Measurements from ENCODE around the gene SLC12A2.
A peak's percentile ranks its signal among the peaks of the same experiment; 100 is the strongest.

Gene SLC12A2

GRCh38 chr5:128093368-128093767, 9.8 kb downstream of the SLC12A2 start:
- H3K4me1 ChIP-seq (ENCODE audit: control insufficient read depth in 1 of 2, insufficient read depth in 2 of 2, low read length in 2 of 2): peaks cover 20 to 29% of the 10 kb centered on the region in 2 donors
- H3K9me3 ChIP-seq (ENCODE audit: control insufficient read depth in 1 of 2, low read length in 2 of 2): peaks cover 6 to 16% of the 10 kb centered on the region in 2 donors
- H3K27ac ChIP-seq (ENCODE audit: low read depth, low read length): no peak overlapping the region
- no peaks in the 10 kb centered on the region for H3K27me3 ChIP-seq (ENCODE audit: control insufficient read depth in 1 of 2, insufficient read depth in 2 of 2, low read length in 2 of 2)
- peak overlapping the region in 1 of 2 donors; percentile 32 for H3K9ac ChIP-seq (ENCODE audit: low read depth in 1 of 2, low read length in 2 of 2)
- peak overlapping the region; percentile 29 to 32 for H3K4me3 ChIP-seq (ENCODE audit: low read depth in 1 of 2, low read length in 2 of 2)
- H3K36me3 ChIP-seq (ENCODE audit: control insufficient read depth in 1 of 2, insufficient read depth in 2 of 2, low read length in 2 of 2): peaks cover 0 to 4% of the 10 kb centered on the region in 2 donors

GRCh38 chr5:128097224-128097623, 13.7 kb downstream of the SLC12A2 start:
- Histone ChIP-seq H3K36me3 (ENCODE audit: control insufficient read depth in 1 of 2, insufficient read depth in 2 of 2, low read length in 2 of 2) (peaks cover 0 to 4% of the 10 kb centered on the region in 2 donors), H3K27ac (ENCODE audit: low read depth, low read length) (no peak overlapping the region), H3K4me3 (ENCODE audit: low read depth in 1 of 2, low read length in 2 of 2) (no peak overlapping the region), H3K9me3 (ENCODE audit: control insufficient read depth in 1 of 2, low read length in 2 of 2) (peaks cover 8 to 16% of the 10 kb centered on the region in 2 donors), H3K27me3 (ENCODE audit: control insufficient read depth in 1 of 2, insufficient read depth in 2 of 2, low read length in 2 of 2) (no peaks in the 10 kb centered on the region), H3K9ac (ENCODE audit: low read depth in 1 of 2, low read length in 2 of 2) (no peak overlapping the region), H3K4me1 (ENCODE audit: control insufficient read depth in 1 of 2, insufficient read depth in 2 of 2, low read length in 2 of 2) (peaks cover 11 to 36% of the 10 kb centered on the region in 2 donors)

- Histone ChIP-seq H3K9ac (ENCODE audit: low read depth in 1 of 2, low read length in 2 of 2) (no peak overlapping the region), H3K4me3 (ENCODE audit: low read depth in 1 of 2, low read length in 2 of 2) (no peak overlapping the region), H3K4me1 (ENCODE audit: control insufficient read depth in 1 of 2, insufficient read depth in 2 of 2, low read length in 2 of 2) (peaks cover 9 to 34% of the 10 kb centered on the region in 2 donors), H3K27ac (ENCODE audit: low read depth, low read length) (no peak overlapping the region), H3K27me3 (ENCODE audit: control insufficient read depth in 1 of 2, insufficient read depth in 2 of 2, low read length in 2 of 2) (no peaks in the 10 kb centered on the region), H3K9me3 (ENCODE audit: control insufficient read depth in 1 of 2, low read length in 2 of 2) (peaks cover 8 to 16% of the 10 kb centered on the region in 2 donors), H3K36me3 (ENCODE audit: control insufficient read depth in 1 of 2, insufficient read depth in 2 of 2, low read length in 2 of 2) (peaks cover 0 to 4% of the 10 kb centered on the region in 2 donors)
These were observed 14.2 kb downstream of the SLC12A2 start for GRCh38 chr5:128097781-128098180.

GRCh38 chr5:128099944-128100343, 16.4 kb downstream of the SLC12A2 start:
- no peaks in the 10 kb centered on the region for H3K36me3 ChIP-seq (ENCODE audit: control insufficient read depth in 1 of 2, insufficient read depth in 2 of 2, low read length in 2 of 2)
- H3K4me3 ChIP-seq (ENCODE audit: low read depth in 1 of 2, low read length in 2 of 2): no peak overlapping the region
- no peaks in the 10 kb centered on the region for H3K27me3 ChIP-seq (ENCODE audit: control insufficient read depth in 1 of 2, insufficient read depth in 2 of 2, low read length in 2 of 2)
- no peak overlapping the region for H3K9ac ChIP-seq (ENCODE audit: low read depth in 1 of 2, low read length in 2 of 2)
- peaks cover 0 to 35% of the 10 kb centered on the region in 2 donors for H3K4me1 ChIP-seq (ENCODE audit: control insufficient read depth in 1 of 2, insufficient read depth in 2 of 2, low read length in 2 of 2)
- peaks cover 8 to 16% of the 10 kb centered on the region in 2 donors for H3K9me3 ChIP-seq (ENCODE audit: control insufficient read depth in 1 of 2, low read length in 2 of 2)
- H3K27ac ChIP-seq (ENCODE audit: low read depth, low read length): no peak overlapping the region

- H3K27me3 ChIP-seq (ENCODE audit: control insufficient read depth in 1 of 2, insufficient read depth in 2 of 2, low read length in 2 of 2): no peaks in the 10 kb centered on the region
- H3K9me3 ChIP-seq (ENCODE audit: control insufficient read depth in 1 of 2, low read length in 2 of 2): peaks cover 8 to 16% of the 10 kb centered on the region in 2 donors
- no peak overlapping the region for H3K9ac ChIP-seq (ENCODE audit: low read depth in 1 of 2, low read length in 2 of 2)
- H3K4me3 ChIP-seq (ENCODE audit: low read depth in 1 of 2, low read length in 2 of 2): no peak overlapping the region
- H3K4me1 ChIP-seq (ENCODE audit: control insufficient read depth in 1 of 2, insufficient read depth in 2 of 2, low read length in 2 of 2): peaks cover 0 to 35% of the 10 kb centered on the region in 2 donors
- no peaks in the 10 kb centered on the region for H3K36me3 ChIP-seq (ENCODE audit: control insufficient read depth in 1 of 2, insufficient read depth in 2 of 2, low read length in 2 of 2)
- H3K27ac ChIP-seq (ENCODE audit: low read depth, low read length): no peak overlapping the region
These were observed 17.4 kb downstream of the SLC12A2 start for GRCh38 chr5:128100860-128101557.

GRCh38 chr5:128101676-128102075, 18.1 kb downstream of the SLC12A2 start:
- no peaks in the 10 kb centered on the region for H3K36me3 ChIP-seq (ENCODE audit: control insufficient read depth in 1 of 2, insufficient read depth in 2 of 2, low read length in 2 of 2)
- H3K9me3 ChIP-seq (ENCODE audit: control insufficient read depth in 1 of 2, low read length in 2 of 2): peaks cover 8 to 13% of the 10 kb centered on the region in 2 donors
- peaks cover 0 to 35% of the 10 kb centered on the region in 2 donors for H3K4me1 ChIP-seq (ENCODE audit: control insufficient read depth in 1 of 2, insufficient read depth in 2 of 2, low read length in 2 of 2)
- H3K27ac ChIP-seq (ENCODE audit: low read depth, low read length): no peak overlapping the region
- no peak overlapping the region for H3K4me3 ChIP-seq (ENCODE audit: low read depth in 1 of 2, low read length in 2 of 2)
- H3K9ac ChIP-seq (ENCODE audit: low read depth in 1 of 2, low read length in 2 of 2): no peak overlapping the region
- H3K27me3 ChIP-seq (ENCODE audit: control insufficient read depth in 1 of 2, insufficient read depth in 2 of 2, low read length in 2 of 2): no peaks in the 10 kb centered on the region

- peaks cover 0 to 10% of the 10 kb centered on the region in 2 donors for H3K36me3 ChIP-seq (ENCODE audit: control insufficient read depth in 1 of 2, insufficient read depth in 2 of 2, low read length in 2 of 2)
- no peak overlapping the region for H3K4me3 ChIP-seq (ENCODE audit: low read depth in 1 of 2, low read length in 2 of 2)
- H3K9ac ChIP-seq (ENCODE audit: low read depth in 1 of 2, low read length in 2 of 2): no peak overlapping the region
- no peak overlapping the region for H3K27ac ChIP-seq (ENCODE audit: low read depth, low read length)
- no peaks in the 10 kb centered on the region for H3K9me3 ChIP-seq (ENCODE audit: control insufficient read depth in 1 of 2, low read length in 2 of 2)
- no peaks in the 10 kb centered on the region for H3K27me3 ChIP-seq (ENCODE audit: control insufficient read depth in 1 of 2, insufficient read depth in 2 of 2, low read length in 2 of 2)
- peaks cover 11 to 45% of the 10 kb centered on the region in 2 donors for H3K4me1 ChIP-seq (ENCODE audit: control insufficient read depth in 1 of 2, insufficient read depth in 2 of 2, low read length in 2 of 2)
These were observed 21.6 kb downstream of the SLC12A2 start for GRCh38 chr5:128105203-128105602.

GRCh38 chr5:128109138-128109537, 25.6 kb downstream of the SLC12A2 start:
- Histone ChIP-seq H3K4me3 (ENCODE audit: low read depth in 1 of 2, low read length in 2 of 2) (peak overlapping the region; percentile 17 to 41), H3K27ac (ENCODE audit: low read depth, low read length) (no peak overlapping the region), H3K9ac (ENCODE audit: low read depth in 1 of 2, low read length in 2 of 2) (no peak overlapping the region), H3K9me3 (ENCODE audit: control insufficient read depth in 1 of 2, low read length in 2 of 2) (no peaks in the 10 kb centered on the region), H3K4me1 (ENCODE audit: control insufficient read depth in 1 of 2, insufficient read depth in 2 of 2, low read length in 2 of 2) (peaks cover 11 to 23% of the 10 kb centered on the region in 2 donors), H3K27me3 (ENCODE audit: control insufficient read depth in 1 of 2, insufficient read depth in 2 of 2, low read length in 2 of 2) (no peaks in the 10 kb centered on the region), H3K36me3 (ENCODE audit: control insufficient read depth in 1 of 2, insufficient read depth in 2 of 2, low read length in 2 of 2) (peaks cover 3 to 18% of the 10 kb centered on the region in 2 donors)

GRCh38 chr5:128109766-128110165, 26.2 kb downstream of the SLC12A2 start:
- H3K4me1 ChIP-seq (ENCODE audit: control insufficient read depth in 1 of 2, insufficient read depth in 2 of 2, low read length in 2 of 2): peaks cover 11 to 23% of the 10 kb centered on the region in 2 donors
- H3K27ac ChIP-seq (ENCODE audit: low read depth, low read length): no peak overlapping the region
- H3K9ac ChIP-seq (ENCODE audit: low read depth in 1 of 2, low read length in 2 of 2): no peak overlapping the region
- H3K4me3 ChIP-seq (ENCODE audit: low read depth in 1 of 2, low read length in 2 of 2): no peak overlapping the region
- no peaks in the 10 kb centered on the region for H3K27me3 ChIP-seq (ENCODE audit: control insufficient read depth in 1 of 2, insufficient read depth in 2 of 2, low read length in 2 of 2)
- peaks cover 9 to 24% of the 10 kb centered on the region in 2 donors for H3K36me3 ChIP-seq (ENCODE audit: control insufficient read depth in 1 of 2, insufficient read depth in 2 of 2, low read length in 2 of 2)
- H3K9me3 ChIP-seq (ENCODE audit: control insufficient read depth in 1 of 2, low read length in 2 of 2): no peaks in the 10 kb centered on the region

GRCh38 chr5:128111818-128112448, 28.4 kb downstream of the SLC12A2 start:
- Histone ChIP-seq H3K4me1 (ENCODE audit: control insufficient read depth in 1 of 2, insufficient read depth in 2 of 2, low read length in 2 of 2) (peaks cover 11 to 23% of the 10 kb centered on the region in 2 donors), H3K4me3 (ENCODE audit: low read depth in 1 of 2, low read length in 2 of 2) (no peak overlapping the region), H3K27me3 (ENCODE audit: control insufficient read depth in 1 of 2, insufficient read depth in 2 of 2, low read length in 2 of 2) (no peaks in the 10 kb centered on the region), H3K9ac (ENCODE audit: low read depth in 1 of 2, low read length in 2 of 2) (no peak overlapping the region), H3K36me3 (ENCODE audit: control insufficient read depth in 1 of 2, insufficient read depth in 2 of 2, low read length in 2 of 2) (peaks cover 24 to 43% of the 10 kb centered on the region in 2 donors), H3K27ac (ENCODE audit: low read depth, low read length) (no peak overlapping the region), H3K9me3 (ENCODE audit: control insufficient read depth in 1 of 2, low read length in 2 of 2) (no peaks in the 10 kb centered on the region)

All from duodenal mucosa (tissue), 2 donors.